ENCODE measurements around the gene MYL9. TPM values are rescaled to one million over a fixed set of nuclear protein-coding genes. Genes with fewer than 3 reads are reported as not detected.

The MYL9 gene
- total and polyA plus RNA-seq, 2 donors (not counting 1 experiment from before 2014, with no cell fraction given): 0.78 to 3.5 TPM

- POLR2A ChIA-PET: no interaction called here
- Histone ChIP-seq H3K36me3 (replicated peaks in 1 of 2; ENCODE audit: control extremely low read depth in 1 of 2, control insufficient read depth in 1 of 2, extremely low read depth in 1 of 2, insufficient read depth in 2 of 2, low read length in 1 of 2) (peaks cover 6 to 37% of the 10 kb centered on the region in 2 experiments), H3K9ac (ENCODE audit: low read length) (no peak overlapping the region), H2AFZ (ENCODE audit: insufficient read depth, low read depth, low read length, poor library complexity, severe bottlenecking) (no peak overlapping the region), H4K20me1 (ENCODE audit: control insufficient read depth, insufficient read depth, low read length, poor library complexity, severe bottlenecking) (no peaks in the 10 kb centered on the region), H3K27me3 (replicated peaks in 1 of 4; ENCODE audit: control extremely low read depth in 1 of 4, control insufficient read depth in 3 of 4, insufficient read depth in 4 of 4, low read length in 3 of 4) (no peaks in the 10 kb centered on the region), H3K4me2 (replicated peaks; ENCODE audit: low read depth, low read length, poor library complexity, severe bottlenecking) (no peak overlapping the region), H3K27ac (ENCODE audit: low read length in 2 of 2) (peak overlapping the region in 1 of 2 donors; percentile 1), H3K79me2 (ENCODE audit: control insufficient read depth, insufficient read depth, low read length) (peaks cover 3% of the 10 kb centered on the region), H3K4me3 (ENCODE audit: control extremely low read depth in 1 of 5, extremely low read depth in 1 of 5, insufficient read depth in 1 of 5, low read depth in 2 of 5, low read length in 4 of 5) (no peak overlapping the region), H3K4me1 (ENCODE audit: control insufficient read depth in 2 of 2, insufficient read depth in 2 of 2, low read length in 2 of 2) (no peaks in the 10 kb centered on the region), H3K9me3 (ENCODE audit: control extremely low read depth in 1 of 3, control insufficient read depth in 2 of 3, insufficient read depth in 1 of 3, low read length in 2 of 3) (no peaks in the 10 kb centered on the region)
- DNase-seq (peak; percentile 35), ATAC-seq (ENCODE audit: low read depth) (peak; percentile 60)
- CTCF ChIA-PET: interaction anchor here (0.7 to 1.8 kb wide), 8 partner anchors 11 to 380 kb away, joined by 3 to 7 read pairs (median 4); partner anchors contain the start of gene RAB5IF
- Mint-ChIP-seq H3K27ac (no peak overlapping the region), H3K9me3 (ENCODE audit: insufficient read depth) (no peaks in the 10 kb centered on the region), H3K4me1 (peaks cover 2% of the 10 kb centered on the region), H3K4me3 (no peak overlapping the region), H3K27me3 (no peaks in the 10 kb centered on the region)
- WGBS (ENCODE audit: insufficient coverage): no CpG with 5 or more reads among the region's 1 CpG
- TF ChIP-seq CTCF (IDR thresholded peaks at IDR 0.05) (peak; percentile 50), EZH2 (IDR thresholded peaks at IDR 0.05; ENCODE audit: borderline replicate concordance, insufficient read depth, low read depth, low read length, poor library complexity, severe bottlenecking) (no peak)
- intact Hi-C loops (cut with micrococcal nuclease): loop anchor here (1.0 kb wide), 1 partner anchor 99 kb away; the partner anchor contains the start of gene RAB5IF
Observed at GRCh38 chr20:36506253-36506652, 35.1 kb upstream of the MYL9 start.

GRCh38 chr20:36507746-36508145 is 33.6 kb upstream of the MYL9 start:
- H2AFZ ChIP-seq (ENCODE audit: insufficient read depth, low read depth, low read length, poor library complexity, severe bottlenecking): no peak overlapping the region
- H3K4me1 Mint-ChIP-seq: no peaks in the 10 kb centered on the region
- H3K9me3 ChIP-seq (ENCODE audit: control extremely low read depth in 1 of 3, control insufficient read depth in 2 of 3, insufficient read depth in 1 of 3, low read length in 2 of 3): no peaks in the 10 kb centered on the region
- no peaks in the 10 kb centered on the region for H4K20me1 ChIP-seq (ENCODE audit: control insufficient read depth, insufficient read depth, low read length, poor library complexity, severe bottlenecking)
- H3K79me2 ChIP-seq (ENCODE audit: control insufficient read depth, insufficient read depth, low read length): peaks cover 3% of the 10 kb centered on the region
- 99% methylated on average over 6 of the region's 6 CpGs for WGBS (ENCODE audit: insufficient coverage)
- no peak overlapping the region for H3K27ac Mint-ChIP-seq
- intact Hi-C loops (cut with micrococcal nuclease): no loop called here
- no peaks in the 10 kb centered on the region for H3K27me3 ChIP-seq (replicated peaks in 1 of 4; ENCODE audit: control extremely low read depth in 1 of 4, control insufficient read depth in 3 of 4, insufficient read depth in 4 of 4, low read length in 3 of 4)
- TF ChIP-seq CTCF (IDR thresholded peaks at IDR 0.05) (no peak), EZH2 (IDR thresholded peaks at IDR 0.05; ENCODE audit: borderline replicate concordance, insufficient read depth, low read depth, low read length, poor library complexity, severe bottlenecking) (no peak)
- ChIA-PET CTCF (no interaction called here), POLR2A (no interaction called here)
- no peak overlapping the region for H3K4me2 ChIP-seq (replicated peaks; ENCODE audit: low read depth, low read length, poor library complexity, severe bottlenecking)
- no peaks in the 10 kb centered on the region for H3K4me1 ChIP-seq (ENCODE audit: control insufficient read depth in 2 of 2, insufficient read depth in 2 of 2, low read length in 2 of 2)
- ATAC-seq (ENCODE audit: low read depth) (no peak), DNase-seq (no peak)
- H3K36me3 ChIP-seq (replicated peaks in 1 of 2; ENCODE audit: control extremely low read depth in 1 of 2, control insufficient read depth in 1 of 2, extremely low read depth in 1 of 2, insufficient read depth in 2 of 2, low read length in 1 of 2): peaks cover 8 to 32% of the 10 kb centered on the region in 2 experiments
- no peak overlapping the region for H3K4me3 Mint-ChIP-seq
- no peaks in the 10 kb centered on the region for H3K27me3 Mint-ChIP-seq
- no peak overlapping the region for H3K4me3 ChIP-seq (ENCODE audit: control extremely low read depth in 1 of 5, extremely low read depth in 1 of 5, insufficient read depth in 1 of 5, low read depth in 2 of 5, low read length in 4 of 5)
- H3K27ac ChIP-seq (ENCODE audit: low read length in 2 of 2): no peak overlapping the region
- H3K9ac ChIP-seq (ENCODE audit: low read length): no peak overlapping the region
- no peaks in the 10 kb centered on the region for H3K9me3 Mint-ChIP-seq (ENCODE audit: insufficient read depth)

Data from B cell (primary cell).